IMR-90 (cell line): ENCODE results near the gene SUGCT. TPM values are rescaled to one million over a fixed set of nuclear protein-coding genes. Genes with fewer than 3 reads are reported as not detected.

Source experiments
- ATAC-seq: fragments of 200-7000 bp; cut with Tn5 transposase; 2 replicates; pipeline ENCODE4 v1.9.1; 2020; ENCODE audit warnings: low read depth, mild to moderate bottlenecking, moderate library complexity
- BruUV-seq: library from RNA; stranded (reverse); fragments of 400-500 nt; replicated peaks from 2 replicates; lab custom pipeline; 2021; lab: Mats Ljungman, UMichigan
- CTCF ChIA-PET: fragments of 300-600 bp; formaldehyde crosslinking; extraction: SDS; loops from one replicate; lab custom pipeline; 2021; ENCODE audit warnings: antibody characterized with exemption; lab: Yijun Ruan, JAX
- POLR2A ChIA-PET: fragments of 300-600 bp; sonication (Branson Sonifier 250); formaldehyde crosslinking; loops from one replicate; lab custom pipeline; 2022; ENCODE audit warnings: antibody characterized with exemption; ENCODE audit not compliant: unreplicated experiment; lab: Charles Lee
- DNase-seq: peaks from one replicate; pipeline ENCODE4 v3.0.0; 2013
- H2AFZ ChIP-seq: replicated peaks from 2 replicates; pipeline ENCODE3; 2013; ENCODE audit warnings: low read length, mild to moderate bottlenecking; ENCODE audit not compliant: poor library complexity
- H2AK5ac ChIP-seq: 2 replicates; pipeline ENCODE4 v1.6.1; 2013; ENCODE audit warnings: low read depth, low read length, inconsistent platforms
- H2AK9ac ChIP-seq: replicated peaks from 2 replicates; pipeline ENCODE3; 2013; ENCODE audit warnings: mild to moderate bottlenecking, low read depth, low read length, moderate library complexity; ENCODE audit not compliant: poor library complexity
- H2BK120ac ChIP-seq: 2 replicates; pipeline ENCODE4 v1.6.1; 2013; ENCODE audit warnings: low read depth, low read length, inconsistent platforms
- H2BK15ac ChIP-seq: 3 replicates; pipeline ENCODE4 v1.6.1; 2013; ENCODE audit warnings: low read depth, low read length, inconsistent platforms
- H2BK20ac ChIP-seq: 2 replicates; pipeline ENCODE4 v1.6.1; 2013; ENCODE audit warnings: low read depth, mild to moderate bottlenecking, inconsistent platforms, low read length, moderate library complexity
- H2BK5ac ChIP-seq: 2 replicates; pipeline ENCODE4 v1.6.1; 2013; ENCODE audit warnings: mild to moderate bottlenecking, low read depth, low read length, inconsistent platforms; ENCODE audit not compliant: poor library complexity, severe bottlenecking
- H3K14ac ChIP-seq: replicated peaks from 2 replicates; pipeline ENCODE4 v1.6.1; 2013; ENCODE audit warnings: low read depth, low read length, inconsistent platforms
- H3K18ac ChIP-seq: 2 replicates; pipeline ENCODE4 v1.6.1; 2013; ENCODE audit warnings: low read depth, low read length, control low read depth
- H3K23ac ChIP-seq: 2 replicates; pipeline ENCODE4 v1.6.1; 2013; ENCODE audit warnings: low read depth, low read length, inconsistent platforms
- H3K27ac ChIP-seq: 2 replicates; pipeline ENCODE4 v1.5.1; 2013; ENCODE audit warnings: mild to moderate bottlenecking, control low read depth, low read length; ENCODE audit not compliant: insufficient read depth
- H3K27me3 ChIP-seq: 2 replicates; pipeline ENCODE4 v1.6.1; 2013; ENCODE audit warnings: low read length; ENCODE audit not compliant: control insufficient read depth, insufficient read depth
- H3K36me3 ChIP-seq: 2 replicates; pipeline ENCODE4 v1.6.1; 2013; ENCODE audit warnings: low read length, mixed read lengths; ENCODE audit not compliant: control insufficient read depth, insufficient read depth
- H3K4ac ChIP-seq: 2 replicates; pipeline ENCODE4 v1.6.1; 2013; ENCODE audit warnings: low read depth, low read length, inconsistent platforms
- H3K4me1 ChIP-seq: 2 replicates; pipeline ENCODE4 v1.6.1; 2013; ENCODE audit warnings: low read length, mixed read lengths; ENCODE audit not compliant: control insufficient read depth, insufficient read depth
- H3K4me2 ChIP-seq: 2 replicates; pipeline ENCODE4 v1.6.1; 2013; ENCODE audit warnings: low read depth, mild to moderate bottlenecking, control low read depth, low read length, moderate library complexity
- H3K4me3 ChIP-seq: 2 replicates; pipeline ENCODE4 v1.5.1; 2013; ENCODE audit warnings: low read depth, mild to moderate bottlenecking, control low read depth, low read length, moderate library complexity; ENCODE audit not compliant: insufficient read depth
- H3K56ac ChIP-seq: 2 replicates; pipeline ENCODE4 v1.6.1; 2013; ENCODE audit warnings: low read length, inconsistent platforms; ENCODE audit not compliant: insufficient read depth; ENCODE audit errors: extremely low read depth
- H3K79me1 ChIP-seq, 2 experiments: 2 replicates each; pipeline ENCODE4 v1.6.1; 2013; ENCODE audit warnings: low read length in 2 of 2, inconsistent platforms in 1 of 2, low read depth in 1 of 2
- H3K9ac ChIP-seq: 2 replicates; pipeline ENCODE4 v1.6.1; 2013; ENCODE audit warnings: low read depth, low read length, control low read depth
- H3K9me1 ChIP-seq: 2 replicates; pipeline ENCODE4 v1.6.1; 2013; ENCODE audit warnings: low read length, inconsistent platforms; ENCODE audit not compliant: insufficient read depth
- H3K9me3 ChIP-seq: 2 replicates; pipeline ENCODE4 v1.6.1; 2013; ENCODE audit warnings: low read length; ENCODE audit not compliant: control insufficient read depth, insufficient read depth
- H4K20me1 ChIP-seq: 2 replicates; pipeline ENCODE4 v1.6.1; 2013; ENCODE audit warnings: low read length, inconsistent platforms; ENCODE audit not compliant: insufficient read depth
- H4K5ac ChIP-seq: 2 replicates; pipeline ENCODE4 v1.6.1; 2013; ENCODE audit warnings: mild to moderate bottlenecking, low read depth, low read length, control low read depth
- H4K8ac ChIP-seq, 2 experiments: 2 replicates each; pipeline ENCODE4 v1.6.1; 2013; ENCODE audit warnings: low read depth in 2 of 2, low read length in 2 of 2, control low read depth in 1 of 2, inconsistent platforms in 1 of 2
- H4K91ac ChIP-seq: 2 replicates; pipeline ENCODE4 v1.6.1; 2013; ENCODE audit warnings: low read depth, low read length, inconsistent platforms; ENCODE audit not compliant: insufficient read depth
- BHLHE40 ChIP-seq: fragments of 150-350 bp; IDR thresholded peaks from 2 replicates; pipeline ENCODE4 v1.6.1; 2016; ENCODE audit warnings: mild to moderate bottlenecking, low read depth, low read length
- FOS ChIP-seq: fragments of 150-350 bp; IDR thresholded peaks from 2 replicates; pipeline ENCODE4 v1.6.1; 2016; ENCODE audit warnings: low read depth, low read length
- POLR2A ChIP-seq: IDR thresholded peaks from 2 replicates; pipeline ENCODE4 v1.6.1; 2012; ENCODE audit warnings: mild to moderate bottlenecking, low read depth, low read length
- RCOR1 ChIP-seq: IDR thresholded peaks from 2 replicates; pipeline ENCODE4 v1.6.1; 2012; ENCODE audit warnings: mild to moderate bottlenecking, low read length, improper control_type of control experiment; ENCODE audit not compliant: insufficient replicate concordance
- RFX5 ChIP-seq: IDR thresholded peaks from 2 replicates; pipeline ENCODE4 v1.8.0; 2012; ENCODE audit warnings: low read depth, mild to moderate bottlenecking, low read length, moderate library complexity
- USF2 ChIP-seq: fragments of 150-350 bp; IDR thresholded peaks from 2 replicates; pipeline ENCODE4 v1.6.1; 2017; ENCODE audit warnings: mild to moderate bottlenecking, antibody characterized with exemption, low read length, low read depth
- WGBS, 2 experiments: methylation state at CpG; one replicate each; pipeline versions ENCODE4 v1.1.5 to v1.1.7; 2013; ENCODE audit warnings: missing lambda C conversion rate in 2 of 2; ENCODE audit not compliant: insufficient read length in 1 of 2; ENCODE audit errors: extremely low coverage in 2 of 2; 5-methylcytosine and 5-hydroxymethylcytosine counted together
- dilution Hi-C: fragments of 300-500 bp; cut with HindIII; formaldehyde crosslinking; loops from one replicate; pipeline ENCODE4 v1.14.3; 2018; ENCODE audit warnings: low sequenced_read_pairs; ENCODE audit not compliant: unreplicated experiment
- in situ Hi-C: fragments of 300-500 bp; cut with MboI; formaldehyde crosslinking; loops from 3 replicates; pipeline ENCODE4 v1.14.3; 2019; ENCODE audit warnings: low sequenced_read_pairs, inconsistent platforms, mixed read lengths
- intact Hi-C: fragments of 100-400 bp; cut with micrococcal nuclease; formaldehyde crosslinking; loops from 2 replicates; pipeline ENCODE4 v1.10.0; 2022
- polyA plus RNA-seq, 3 experiments: library from polyadenylated mRNA; depleted of rRNA; stranded (reverse); fragments of >200 nt; gene quantifications; 2 replicates each; pipeline ENCODE4 v1.2.3, GENCODE V29; 2012; ENCODE audit warnings: low replicate concordance in 1 of 3
- total RNA-seq: library from RNA; depleted of rRNA; stranded (reverse); fragments of >200 nt; gene quantifications from 2 replicates; pipeline ENCODE4 v1.2.3, GENCODE V29; 2012
- TF ChIP-seq, protein P1 (sequence below): fragments of 150-350 bp; IDR thresholded peaks from 2 replicates; pipeline ENCODE4 v1.6.1; 2016; ENCODE audit warnings: low read depth, mild to moderate bottlenecking, low read length, moderate library complexity, borderline replicate concordance

The SUGCT gene
- total and polyA plus RNA-seq, 2 of the 4 experiments (the other 2 are of a cell fraction) = 5.9 to 8.3 TPM

DNA sequence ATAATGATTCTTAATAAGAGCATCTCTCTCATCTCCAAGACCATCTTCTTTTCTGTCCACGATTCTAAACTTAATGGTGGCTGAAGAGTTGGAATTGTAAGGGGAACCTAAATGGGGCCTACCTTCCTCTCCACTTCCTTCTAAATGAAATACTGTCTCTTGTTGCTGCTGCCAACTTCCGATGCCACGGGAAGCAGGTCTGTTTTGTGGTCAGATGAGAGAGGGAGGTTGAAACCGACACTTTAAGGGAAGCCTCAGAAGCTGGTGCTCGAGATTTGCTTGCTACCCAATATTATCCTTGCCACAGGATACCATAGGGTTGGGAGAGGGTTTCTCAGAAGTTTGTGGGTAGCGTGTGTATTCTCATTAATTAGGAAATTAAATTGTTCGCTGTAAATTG lies 464.1 kb downstream of the SUGCT start:
- H2BK20ac ChIP-seq = no peak overlapping the region
- dilution Hi-C loops = no loop called here
- H3K27ac ChIP-seq = no peak overlapping the region
- no peaks in the 10 kb centered on the region for H3K9me1 ChIP-seq
- H3K14ac ChIP-seq = no peak overlapping the region
- H4K5ac ChIP-seq = no peak overlapping the region
- H2BK120ac ChIP-seq = no peak overlapping the region
- H3K27me3 ChIP-seq = no peaks in the 10 kb centered on the region
- H2AFZ ChIP-seq = no peak overlapping the region
- CTCF ChIA-PET = no interaction called here
- no peak overlapping the region for H2BK15ac ChIP-seq
- H3K9me3 ChIP-seq = peaks cover 3% of the 10 kb centered on the region; the same call in 1 of the 2 replicates
- H4K8ac ChIP-seq = no peak overlapping the region
- ATAC-seq (no peak), DNase-seq (no peak)
- TF ChIP-seq POLR2A = no peak
- no peak for TF ChIP-seq USF2
- TF ChIP-seq BHLHE40 = no peak
- TF ChIP-seq FOS = no peak
- TF ChIP-seq, protein P1, sequence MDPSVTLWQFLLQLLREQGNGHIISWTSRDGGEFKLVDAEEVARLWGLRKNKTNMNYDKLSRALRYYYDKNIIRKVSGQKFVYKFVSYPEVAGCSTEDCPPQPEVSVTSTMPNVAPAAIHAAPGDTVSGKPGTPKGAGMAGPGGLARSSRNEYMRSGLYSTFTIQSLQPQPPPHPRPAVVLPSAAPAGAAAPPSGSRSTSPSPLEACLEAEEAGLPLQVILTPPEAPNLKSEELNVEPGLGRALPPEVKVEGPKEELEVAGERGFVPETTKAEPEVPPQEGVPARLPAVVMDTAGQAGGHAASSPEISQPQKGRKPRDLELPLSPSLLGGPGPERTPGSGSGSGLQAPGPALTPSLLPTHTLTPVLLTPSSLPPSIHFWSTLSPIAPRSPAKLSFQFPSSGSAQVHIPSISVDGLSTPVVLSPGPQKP = no peak
- TF ChIP-seq RFX5 = no peak
- TF ChIP-seq RCOR1 = no peak
- no peak overlapping the region for H2AK5ac ChIP-seq
- no peak overlapping the region for H3K56ac ChIP-seq
- no peaks in the 10 kb centered on the region for H3K36me3 ChIP-seq
- 100% methylated on average over 1 of the region's 7 CpGs; no CpG with 5 or more reads in 1 of the 2 experiments for WGBS, 2 experiments
- H3K9ac ChIP-seq = no peak overlapping the region
- POLR2A ChIA-PET = no interaction called here
- H3K4me3 ChIP-seq = no peak overlapping the region
- no peaks in the 10 kb centered on the region for H4K20me1 ChIP-seq
- no peak overlapping the region for H3K18ac ChIP-seq
- no peak overlapping the region for H2AK9ac ChIP-seq
- no peak overlapping the region for H4K91ac ChIP-seq
- no peak overlapping the region for H3K4me2 ChIP-seq
- in situ Hi-C loops = no loop called here
- no peaks in the 10 kb centered on the region for H3K79me1 ChIP-seq
- H2BK5ac ChIP-seq = no peak overlapping the region
- H3K4me1 ChIP-seq = no peaks in the 10 kb centered on the region
- H3K4ac ChIP-seq = no peak overlapping the region
- no peak overlapping the region for H3K23ac ChIP-seq
- intact Hi-C loops = no loop called here
- no TSS peak for BruUV-seq
